AG10803 (cell line): Measurements from ENCODE around the gene ARID4B.
"Not testable (repeated sequence)": the region's sequence is repeated elsewhere in the genome, so short reads cannot be mapped to it uniquely, and the experiment has no call there.

Source experiments
- DNase-seq: peaks from one replicate; pipeline ENCODE4 v3.0.0; 2010; ENCODE audit warnings: low read depth
- H3K4me3 ChIP-seq: 2 replicates; pipeline ENCODE4 v1.5.1; 2011; ENCODE audit warnings: mild to moderate bottlenecking, low read length, control low read depth
- CTCF ChIP-seq: conservative IDR thresholded peaks from 2 replicates; pipeline ENCODE4 v1.5.1; 2011; ENCODE audit warnings: mild to moderate bottlenecking, low read length, control low read depth, inconsistent platforms

The ARID4B gene

GRCh38 chr1:235206533-235207208 lies 121.3 kb downstream of the ARID4B start:
- no peak overlapping the region for H3K4me3 ChIP-seq
- TF ChIP-seq CTCF: no peak
- DNase-seq: peak; percentile 1

- no peak for TF ChIP-seq CTCF
- DNase-seq: no peak
- H3K4me3 ChIP-seq: no peak overlapping the region
These were observed 122.3 kb downstream of the ARID4B start for GRCh38 chr1:235205687-235206086.

GRCh38 chr1:235203428-235203827 lies 124.6 kb downstream of the ARID4B start:
- no peak for TF ChIP-seq CTCF
- no peak overlapping the region for H3K4me3 ChIP-seq
- no peak for DNase-seq

DNA sequence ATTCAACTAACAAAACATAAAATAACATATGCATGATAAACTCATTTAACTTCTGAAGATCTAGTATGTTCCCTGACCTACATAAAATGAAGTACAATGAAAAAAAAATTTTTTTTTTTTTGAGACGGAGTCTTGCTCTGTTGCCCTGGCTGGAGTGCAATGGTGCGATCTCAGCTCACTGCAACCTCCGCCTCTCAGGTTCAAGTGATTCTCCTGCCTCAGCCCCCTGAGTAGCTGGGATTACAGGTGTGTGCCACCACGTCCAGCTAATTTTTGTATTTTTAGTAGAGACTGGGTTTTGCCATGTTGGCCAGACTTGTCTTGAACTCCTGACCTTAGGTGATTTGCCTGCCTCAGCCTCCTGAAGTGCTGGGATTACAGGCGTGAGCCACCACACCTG lies 125.5 kb downstream of the ARID4B start:
- H3K4me3 ChIP-seq, DNase-seq: not testable (repeated sequence)

- no peak overlapping the region for H3K4me3 ChIP-seq
- peak; percentile 55 for DNase-seq
- TF ChIP-seq CTCF: peak; percentile 53
These were observed 128.5 kb downstream of the ARID4B start for GRCh38 chr1:235199441-235199840.

- no peak for DNase-seq
- no peak for TF ChIP-seq CTCF
- H3K4me3 ChIP-seq: no peak overlapping the region
These were observed 137.5 kb downstream of the ARID4B start for GRCh38 chr1:235190431-235190830.

DNA sequence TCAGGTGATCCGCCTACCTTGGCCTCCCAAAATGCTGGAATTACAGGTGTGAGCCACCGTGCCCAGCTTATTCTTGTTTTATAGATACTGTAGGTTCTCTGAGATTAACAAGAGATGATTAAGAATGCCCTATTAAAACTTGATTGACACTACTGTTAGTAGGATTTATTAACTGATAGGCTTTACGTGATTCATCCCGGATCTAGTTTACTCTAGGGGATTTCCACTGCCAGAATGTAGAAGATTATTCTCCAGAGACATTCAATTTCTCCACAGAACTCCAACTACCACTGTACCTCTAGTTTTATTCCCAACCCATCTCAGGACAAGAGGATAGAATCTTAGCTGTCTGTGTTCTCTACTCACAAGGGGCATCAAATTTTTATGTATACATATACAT lies 140.7 kb downstream of the ARID4B start:
- H3K4me3 ChIP-seq: no peak overlapping the region
- no peak for DNase-seq
- no peak for TF ChIP-seq CTCF
